ENCODE measurements around the gene ZNF554. TPM values are rescaled to one million over a fixed set of nuclear protein-coding genes. Genes with fewer than 3 reads are reported as not detected.
"Not testable (repeated sequence)": the region's sequence is repeated elsewhere in the genome, so short reads cannot be mapped to it uniquely, and the experiment has no call there.

The ZNF554 gene
- total RNA-seq, 1 donor from 2014 or later, result 4.7 TPM

GRCh38 chr19:2815191-2815614 is 4.5 kb upstream of the ZNF554 start:
- ATAC-seq (no peak), DNase-seq (no peak)
- H3K4me3 ChIP-seq, result no peak overlapping the region
- no peaks in the 10 kb centered on the region for H3K27me3 ChIP-seq
- no peak overlapping the region for H3K27ac ChIP-seq
- H3K4me1 ChIP-seq, result peaks cover under 1% of the 10 kb centered on the region
- no peak for TF ChIP-seq CTCF (IDR thresholded peaks at IDR 0.05)
- no peaks in the 10 kb centered on the region for H3K9me3 ChIP-seq
- H3K36me3 ChIP-seq, result no peaks in the 10 kb centered on the region
- intact Hi-C loops (cut with DNase I), result no loop called here

- no peaks in the 10 kb centered on the region for H3K9me3 ChIP-seq
- no peak for TF ChIP-seq CTCF (IDR thresholded peaks at IDR 0.05)
- H3K27ac ChIP-seq, result no peak overlapping the region
- ATAC-seq (no peak), DNase-seq (no peak)
- peaks cover 7% of the 10 kb centered on the region for H3K4me1 ChIP-seq
- H3K4me3 ChIP-seq, result no peak overlapping the region
- H3K27me3 ChIP-seq, result no peaks in the 10 kb centered on the region
- intact Hi-C loops (cut with DNase I), result no loop called here
- H3K36me3 ChIP-seq, result no peaks in the 10 kb centered on the region
Observed at GRCh38 chr19:2815923-2816322, 3.7 kb upstream of the ZNF554 start.

- Histone ChIP-seq H3K4me3 (no peak overlapping the region), H3K27ac (no peak overlapping the region), H3K36me3 (no peaks in the 10 kb centered on the region), H3K4me1 (peaks cover 7% of the 10 kb centered on the region), H3K27me3 (no peaks in the 10 kb centered on the region), H3K9me3 (no peaks in the 10 kb centered on the region)
- DNase-seq (no peak), ATAC-seq (no peak)
- intact Hi-C loops (cut with DNase I), result no loop called here
- no peak for TF ChIP-seq CTCF (IDR thresholded peaks at IDR 0.05)
Observed at GRCh38 chr19:2816641-2817040, 3.0 kb upstream of the ZNF554 start.

- H3K36me3 ChIP-seq; H3K27ac ChIP-seq; H3K4me3 ChIP-seq; H3K4me1 ChIP-seq; ATAC-seq; H3K9me3 ChIP-seq; intact Hi-C loops (cut with DNase I); H3K27me3 ChIP-seq; DNase-seq: not testable (repeated sequence)
Observed at GRCh38 chr19:2817237-2817829, 2.3 kb upstream of the ZNF554 start.

GRCh38 chr19:2820112-2820702 is 539 bp downstream of the ZNF554 start:
- no peak for DNase-seq
- intact Hi-C loops (cut with DNase I), result no loop called here

More at GRCh38 chr19:2820112-2820702, 539 bp downstream of the ZNF554 start:
- Histone ChIP-seq H3K4me3 (peak overlapping the region; percentile 79), H3K9me3 (no peaks in the 10 kb centered on the region), H3K36me3 (no peaks in the 10 kb centered on the region), H3K27me3 (no peaks in the 10 kb centered on the region), H3K27ac (peak overlapping the region; percentile 47), H3K4me1 (peaks cover 7% of the 10 kb centered on the region)
- no peak for TF ChIP-seq CTCF (IDR thresholded peaks at IDR 0.05)
- ATAC-seq, result peak; percentile 4

Measured in upper lobe of right lung (tissue), 1 donor.